Gastrocnemius medialis (tissue), 4 donors: Measurements from ENCODE around the gene TMTC2.

Source experiments
- CTCF ChIP-seq, 5 experiments: fragments of 450-650 bp in 3 of 5; fragments of 200-600 bp in 2 of 5; sonication (generic) in 2 of 5; IDR thresholded peaks in 4 of 5; conservative IDR thresholded peaks in 1 of 5; 1 replicate in 4 of 5; 2 replicates in 1 of 5; pipeline ENCODE4 v1.5.1; 2016 to 2019; ENCODE audit warnings: antibody characterized with exemption in 5 of 5, mild to moderate bottlenecking in 3 of 5, moderate library complexity in 3 of 5
- POLR2A ChIP-seq, 2 donors: fragments of 450-650 bp; IDR thresholded peaks; one replicate each; pipeline ENCODE4 v1.6.1; 2017; ENCODE audit warnings: antibody characterized with exemption in 2 of 2, mild to moderate bottlenecking in 2 of 2, moderate library complexity in 2 of 2

DNA sequence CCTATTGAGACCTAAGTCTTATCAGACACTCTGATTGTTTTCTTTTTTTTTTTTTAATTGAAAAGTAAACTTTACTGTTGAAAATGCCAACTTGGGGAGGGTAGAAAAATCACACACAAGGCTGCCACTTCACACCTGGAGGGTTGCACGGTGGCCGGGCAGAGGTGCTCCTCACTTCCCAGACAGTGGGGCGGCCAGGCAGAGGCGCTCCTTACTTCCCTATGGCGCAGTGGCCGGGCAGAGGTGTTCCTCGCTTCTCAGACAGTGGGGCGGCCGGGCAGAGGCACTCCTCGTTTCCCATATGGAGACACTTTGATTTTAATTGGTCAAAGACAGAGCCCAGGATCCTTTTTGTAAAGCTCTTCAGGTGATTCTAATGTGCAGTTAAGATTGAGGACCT is 399.3 kb downstream of the TMTC2 start:
- TF ChIP-seq CTCF (IDR thresholded peaks at IDR 0.05 in 4 of 5, conservative IDR thresholded peaks at IDR 0.05 in 1 of 5), result no peak
- TF ChIP-seq POLR2A (IDR thresholded peaks at IDR 0.05), result no peak
